ENCODE results near the gene ATP8A1. TPM values are rescaled to one million over a fixed set of nuclear protein-coding genes. Genes with fewer than 3 reads are reported as not detected.

ATP8A1 gene
- total RNA-seq, 4 donors from 2014 or later, result 21.3 to 34.7 (median 25.9) TPM

- Histone ChIP-seq H3K36me3 (no peaks in the 10 kb centered on the region), H3K4me1 (no peaks in the 10 kb centered on the region), H3K27ac (no peak overlapping the region), H3K9me3 (no peaks in the 10 kb centered on the region), H3K27me3 (no peaks in the 10 kb centered on the region), H3K4me3 (no peak overlapping the region)
- intact Hi-C loops (cut with DNase I; ENCODE audit: low total_unique reads), result no loop called here
- no peak for DNase-seq
- TF ChIP-seq POLR2A (IDR thresholded peaks at IDR 0.05) (no peak), CTCF (IDR thresholded peaks at IDR 0.05) (no peak)
These were observed 49.7 kb downstream of the ATP8A1 start for GRCh38 chr4:42607011-42607726.

GRCh38 chr4:42605264-42605663 lies 51.6 kb downstream of the ATP8A1 start:
- H3K4me1 ChIP-seq, result no peaks in the 10 kb centered on the region
- no peak for DNase-seq
- TF ChIP-seq CTCF (IDR thresholded peaks at IDR 0.05) (no peak), POLR2A (IDR thresholded peaks at IDR 0.05) (no peak)
- H3K9me3 ChIP-seq, result no peaks in the 10 kb centered on the region
- H3K36me3 ChIP-seq, result no peaks in the 10 kb centered on the region
- intact Hi-C loops (cut with DNase I; ENCODE audit: low total_unique reads), result no loop called here
- no peak overlapping the region for H3K27ac ChIP-seq
- H3K27me3 ChIP-seq, result no peaks in the 10 kb centered on the region
- H3K4me3 ChIP-seq, result no peak overlapping the region

GRCh38 chr4:42603862-42604261 lies 53.0 kb downstream of the ATP8A1 start:
- no peak for DNase-seq
- H3K4me1 ChIP-seq, result no peaks in the 10 kb centered on the region
- no peak overlapping the region for H3K4me3 ChIP-seq
- no peak for TF ChIP-seq CTCF (IDR thresholded peaks at IDR 0.05)
- no peak for TF ChIP-seq POLR2A (IDR thresholded peaks at IDR 0.05)
- no peaks in the 10 kb centered on the region for H3K9me3 ChIP-seq
- intact Hi-C loops (cut with DNase I; ENCODE audit: low total_unique reads), result no loop called here
- H3K36me3 ChIP-seq, result no peaks in the 10 kb centered on the region
- no peak overlapping the region for H3K27ac ChIP-seq
- H3K27me3 ChIP-seq, result no peaks in the 10 kb centered on the region

- no peaks in the 10 kb centered on the region for H3K36me3 ChIP-seq
- H3K27me3 ChIP-seq, result no peaks in the 10 kb centered on the region
- no peaks in the 10 kb centered on the region for H3K4me1 ChIP-seq
- TF ChIP-seq CTCF (IDR thresholded peaks at IDR 0.05) (no peak), POLR2A (IDR thresholded peaks at IDR 0.05) (no peak)
- DNase-seq, result no peak
- intact Hi-C loops (cut with DNase I; ENCODE audit: low total_unique reads), result no loop called here
- H3K27ac ChIP-seq, result no peak overlapping the region
- no peak overlapping the region for H3K4me3 ChIP-seq
- no peaks in the 10 kb centered on the region for H3K9me3 ChIP-seq
These were observed 56.3 kb downstream of the ATP8A1 start for GRCh38 chr4:42600578-42600977.

GRCh38 chr4:42596918-42597317 lies 60.0 kb downstream of the ATP8A1 start:
- no peak for DNase-seq
- no peaks in the 10 kb centered on the region for H3K4me1 ChIP-seq
- no peaks in the 10 kb centered on the region for H3K27me3 ChIP-seq
- H3K36me3 ChIP-seq, result no peaks in the 10 kb centered on the region
- no peaks in the 10 kb centered on the region for H3K9me3 ChIP-seq
- TF ChIP-seq CTCF (IDR thresholded peaks at IDR 0.05) (no peak), POLR2A (IDR thresholded peaks at IDR 0.05) (no peak)
- intact Hi-C loops (cut with DNase I; ENCODE audit: low total_unique reads), result no loop called here
- no peak overlapping the region for H3K27ac ChIP-seq
- H3K4me3 ChIP-seq, result no peak overlapping the region
